Peyer's patch (tissue), 4 donors: ENCODE results near the gene NR6A1. TPM values are rescaled to one million over a fixed set of nuclear protein-coding genes. Genes with fewer than 3 reads are reported as not detected.

Source experiments
- DNase-seq, 3 donors: peaks; one replicate each; pipeline ENCODE4 v3.0.0-alpha.2; 2017 to 2019
- H3K27ac ChIP-seq, 4 donors: fragments of 200-600 bp; sonication (generic); one replicate each; pipeline ENCODE4 v1.5.1; 2016 to 2019
- H3K27me3 ChIP-seq, 2 donors: fragments of 200-600 bp; sonication (generic); one replicate each; pipeline ENCODE4 v1.5.1; 2019
- H3K36me3 ChIP-seq, 3 donors: fragments of 200-600 bp; sonication (generic); one replicate each; pipeline ENCODE4 v1.5.1; 2016 to 2019
- H3K4me1 ChIP-seq, 4 donors: fragments of 200-600 bp; sonication (generic); one replicate each; pipeline ENCODE4 v1.5.1; 2016 to 2019
- H3K4me3 ChIP-seq, 4 donors: fragments of 200-600 bp; sonication (generic); 1 replicate in 3 of 4; 2 replicates in 1 of 4; pipeline ENCODE4 v1.5.1; 2016 to 2019; ENCODE audit warnings: mild to moderate bottlenecking in 1 of 4
- H3K9me3 ChIP-seq, 4 donors: fragments of 200-600 bp; sonication (generic); one replicate each; pipeline ENCODE4 v1.5.1; 2016 to 2019; ENCODE audit warnings: mild to moderate bottlenecking in 1 of 4
- POLR2A ChIP-seq, 2 donors: fragments of 450-650 bp; IDR thresholded peaks; one replicate each; pipeline ENCODE4 v1.5.1; 2017; ENCODE audit warnings: antibody characterized with exemption in 2 of 2, mild to moderate bottlenecking in 2 of 2, moderate library complexity in 2 of 2
- total RNA-seq, 4 donors: library from RNA; depleted of rRNA; stranded (reverse); fragments of >200 nt; gene quantifications; one replicate each; pipeline ENCODE4 v1.1.0, GENCODE V29; 2016
- TF ChIP-seq, protein P1 (sequence below), 6 experiments: fragments of 450-650 bp in 4 of 6; fragments of 200-600 bp in 2 of 6; sonication (generic) in 1 of 6; IDR thresholded peaks; one replicate each; pipeline ENCODE4 v1.5.1; 2017 to 2019; ENCODE audit warnings: antibody characterized with exemption in 6 of 6, mild to moderate bottlenecking in 3 of 6, moderate library complexity in 1 of 6

The NR6A1 gene
- total RNA-seq, 4 donors from 2014 or later: 10.7 to 43.0 (median 28.1) TPM

DNA sequence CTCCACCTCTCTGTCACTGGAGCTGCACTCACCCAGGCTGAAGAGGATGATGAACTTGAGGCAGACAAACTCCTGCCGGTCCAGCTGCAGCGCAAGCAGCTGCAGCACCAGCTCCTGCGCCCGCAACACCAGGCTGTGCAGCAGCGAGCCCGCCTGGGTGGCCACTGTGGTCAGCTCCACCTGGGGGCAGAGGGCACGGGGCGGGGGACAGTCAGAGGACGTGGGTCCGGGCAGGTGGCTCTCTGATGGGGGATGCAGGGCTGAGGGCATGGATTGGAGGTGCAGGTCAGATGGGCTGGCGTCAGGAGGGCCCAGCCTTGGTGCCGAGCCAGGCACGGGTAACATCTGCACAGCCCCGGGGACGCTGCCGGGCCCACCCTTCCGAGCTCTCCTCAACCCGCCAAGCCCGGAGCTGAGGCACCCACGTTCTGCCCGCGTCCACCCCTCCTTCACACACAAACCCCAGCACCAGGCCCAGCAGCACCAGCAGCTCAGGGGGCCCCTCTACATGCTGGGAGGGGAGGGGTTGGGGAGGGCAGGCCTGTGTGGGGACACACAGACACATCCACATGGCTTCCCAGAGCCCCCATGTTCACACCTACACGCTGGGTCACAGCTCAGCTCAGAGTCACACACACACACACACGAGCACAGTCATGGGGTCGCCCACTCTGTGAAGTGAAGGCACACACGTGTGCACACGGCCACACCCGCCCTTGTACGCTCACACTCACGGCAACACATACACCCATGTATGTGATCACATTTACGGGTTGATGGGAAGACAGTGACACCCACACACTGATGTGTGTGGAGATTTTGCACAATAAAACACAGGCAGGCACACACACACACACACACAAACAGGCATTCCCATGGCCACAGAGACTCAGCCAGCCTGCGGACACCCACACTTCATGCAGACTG lies 279.8 kb downstream of the NR6A1 start:
- Histone ChIP-seq H3K36me3 (no peaks in the 10 kb centered on the region), H3K4me1 (no peaks in the 10 kb centered on the region), H3K27ac (no peak overlapping the region), H3K27me3 (no peaks in the 10 kb centered on the region), H3K4me3 (no peak overlapping the region), H3K9me3 (no peaks in the 10 kb centered on the region)
- no peak for DNase-seq
- TF ChIP-seq, protein P1, sequence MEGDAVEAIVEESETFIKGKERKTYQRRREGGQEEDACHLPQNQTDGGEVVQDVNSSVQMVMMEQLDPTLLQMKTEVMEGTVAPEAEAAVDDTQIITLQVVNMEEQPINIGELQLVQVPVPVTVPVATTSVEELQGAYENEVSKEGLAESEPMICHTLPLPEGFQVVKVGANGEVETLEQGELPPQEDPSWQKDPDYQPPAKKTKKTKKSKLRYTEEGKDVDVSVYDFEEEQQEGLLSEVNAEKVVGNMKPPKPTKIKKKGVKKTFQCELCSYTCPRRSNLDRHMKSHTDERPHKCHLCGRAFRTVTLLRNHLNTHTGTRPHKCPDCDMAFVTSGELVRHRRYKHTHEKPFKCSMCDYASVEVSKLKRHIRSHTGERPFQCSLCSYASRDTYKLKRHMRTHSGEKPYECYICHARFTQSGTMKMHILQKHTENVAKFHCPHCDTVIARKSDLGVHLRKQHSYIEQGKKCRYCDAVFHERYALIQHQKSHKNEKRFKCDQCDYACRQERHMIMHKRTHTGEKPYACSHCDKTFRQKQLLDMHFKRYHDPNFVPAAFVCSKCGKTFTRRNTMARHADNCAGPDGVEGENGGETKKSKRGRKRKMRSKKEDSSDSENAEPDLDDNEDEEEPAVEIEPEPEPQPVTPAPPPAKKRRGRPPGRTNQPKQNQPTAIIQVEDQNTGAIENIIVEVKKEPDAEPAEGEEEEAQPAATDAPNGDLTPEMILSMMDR (IDR thresholded peaks at IDR 0.05): no peak
- TF ChIP-seq POLR2A (IDR thresholded peaks at IDR 0.05): no peak

- Histone ChIP-seq H3K27me3 (no peaks in the 10 kb centered on the region), H3K4me3 (no peak overlapping the region), H3K9me3 (no peaks in the 10 kb centered on the region), H3K4me1 (no peaks in the 10 kb centered on the region), H3K36me3 (no peaks in the 10 kb centered on the region), H3K27ac (no peak overlapping the region)
- DNase-seq: no peak
- TF ChIP-seq, protein P1 (IDR thresholded peaks at IDR 0.05): no peak
- TF ChIP-seq POLR2A (IDR thresholded peaks at IDR 0.05): no peak
Measured at GRCh38 chr9:124490004-124490403, 281.1 kb downstream of the NR6A1 start.

DNA sequence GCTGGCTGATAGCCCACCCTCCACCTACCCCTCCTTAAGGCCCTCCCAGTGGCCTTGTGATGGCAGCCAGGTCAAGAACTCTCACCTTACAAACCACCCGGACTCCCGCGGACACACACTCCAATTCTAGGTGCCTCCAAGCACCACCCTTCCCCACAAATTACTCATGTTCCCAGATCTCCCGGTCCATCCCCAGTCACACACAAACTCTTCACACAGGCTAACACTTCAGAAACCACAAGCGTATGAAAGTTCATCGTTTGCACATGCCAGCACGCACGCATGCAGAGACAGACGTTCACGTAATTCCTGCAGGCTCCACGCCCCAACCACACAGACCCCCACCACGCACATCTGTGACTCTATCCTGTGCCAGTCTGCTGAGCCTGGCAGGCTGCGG lies 281.9 kb downstream of the NR6A1 start:
- no peaks in the 10 kb centered on the region for H3K9me3 ChIP-seq
- TF ChIP-seq POLR2A (IDR thresholded peaks at IDR 0.05): no peak
- TF ChIP-seq, protein P1 (IDR thresholded peaks at IDR 0.05): no peak
- no peaks in the 10 kb centered on the region for H3K4me1 ChIP-seq
- no peak for DNase-seq
- H3K36me3 ChIP-seq: no peaks in the 10 kb centered on the region
- H3K4me3 ChIP-seq: no peak overlapping the region
- no peak overlapping the region for H3K27ac ChIP-seq
- H3K27me3 ChIP-seq: no peaks in the 10 kb centered on the region

- DNase-seq: no peak
- Histone ChIP-seq H3K9me3 (no peaks in the 10 kb centered on the region), H3K27ac (no peak overlapping the region), H3K4me3 (no peak overlapping the region), H3K27me3 (no peaks in the 10 kb centered on the region), H3K4me1 (no peaks in the 10 kb centered on the region), H3K36me3 (no peaks in the 10 kb centered on the region)
- no peak for TF ChIP-seq POLR2A (IDR thresholded peaks at IDR 0.05)
- TF ChIP-seq, protein P1 (IDR thresholded peaks at IDR 0.05): no peak
Measured at GRCh38 chr9:124488641-124489210, 282.4 kb downstream of the NR6A1 start.

- Histone ChIP-seq H3K4me1 (no peaks in the 10 kb centered on the region), H3K4me3 (no peak overlapping the region), H3K36me3 (no peaks in the 10 kb centered on the region), H3K27me3 (no peaks in the 10 kb centered on the region), H3K9me3 (no peaks in the 10 kb centered on the region), H3K27ac (no peak overlapping the region)
- no peak for DNase-seq
- TF ChIP-seq, protein P1 (IDR thresholded peaks at IDR 0.05): no peak
- no peak for TF ChIP-seq POLR2A (IDR thresholded peaks at IDR 0.05)
Measured at GRCh38 chr9:124487260-124488182, 283.6 kb downstream of the NR6A1 start.
